22Rv1 (cell line): Measurements from ENCODE around the gene CTAGE1.

ENCODE experiments used
- CTCF ChIP-seq: fragments of 450-650 bp; IDR thresholded peaks from 2 replicates; pipeline ENCODE4 v1.5.1; 2017; ENCODE audit warnings: mild to moderate bottlenecking
- ZFX ChIP-seq: fragments of 450-650 bp; IDR thresholded peaks from 2 replicates; pipeline ENCODE4 v1.6.1; 2017; ENCODE audit warnings: antibody characterized with exemption, borderline replicate concordance

GRCh38 chr18:22394428-22394827, 23.3 kb downstream of the CTAGE1 start:
- TF ChIP-seq CTCF (no peak), ZFX (no peak)
